Activated B cell treated with CpG ODN at 0.5 μM for 24 hours (primary cell): ENCODE results near the gene ENTPD8. TPM values are rescaled to one million over a fixed set of nuclear protein-coding genes. Genes with fewer than 3 reads are reported as not detected.

Experiments used
- ATAC-seq: fragments of 200-7000 bp; cut with Tn5 transposase; one replicate; pipeline ENCODE4 v1.10.0; 2021; ENCODE audit warnings: low read depth, mild to moderate bottlenecking, moderate library complexity
- CTCF ChIA-PET: fragments of 350-600 bp; sonication (Branson Sonifier 250); formaldehyde crosslinking; loops from one replicate; lab custom pipeline; 2021; ENCODE audit warnings: antibody characterized with exemption; lab: Charles Lee
- POLR2A ChIA-PET: fragments of 350-600 bp; sonication (Branson Sonifier 250); formaldehyde crosslinking; loops from one replicate; lab custom pipeline; 2021; ENCODE audit warnings: antibody characterized with exemption; lab: Charles Lee
- DNase-seq: peaks from one replicate; pipeline ENCODE4 v3.0.0; 2022
- H3K27ac Mint-ChIP-seq: one replicate; pipeline ENCODE4 v1.8.0; 2020; ENCODE audit warnings: mixed read lengths
- H3K27me3 Mint-ChIP-seq: one replicate; pipeline ENCODE4 v1.8.0; 2021; ENCODE audit warnings: mixed read lengths
- H3K36me3 Mint-ChIP-seq: one replicate; pipeline ENCODE4 v1.8.0; 2021; ENCODE audit warnings: low read depth, mixed read lengths
- H3K4me1 Mint-ChIP-seq: one replicate; pipeline ENCODE4 v1.8.0; 2021; ENCODE audit warnings: mixed read lengths
- H3K4me3 Mint-ChIP-seq: one replicate; pipeline ENCODE4 v1.8.0; 2020; ENCODE audit warnings: mild to moderate bottlenecking, mixed read lengths
- H3K9me3 Mint-ChIP-seq: one replicate; pipeline ENCODE4 v1.8.0; 2020; ENCODE audit warnings: mixed read lengths
- intact Hi-C: fragments of 100-400 bp; cut with micrococcal nuclease; formaldehyde crosslinking; loops from one replicate; pipeline ENCODE4 v1.15.1; 2024
- total RNA-seq: library from RNA; stranded (reverse); gene quantifications from 2 replicates; pipeline ENCODE4 v1.2.3, GENCODE V29; 2022
- TF ChIP-seq, protein P1 (sequence below): fragments of 200-600 bp; IDR thresholded peaks from one replicate; pipeline ENCODE4 v1.8.0; 2022; ENCODE audit warnings: antibody characterized with exemption, mild to moderate bottlenecking

The ENTPD8 gene
- total RNA-seq, 1 donor from 2014 or later, result not detected

GRCh38 chr9:137446851-137447471, 5.8 kb upstream of the ENTPD8 start:
- DNase-seq, result no peak
- TF ChIP-seq, protein P1, sequence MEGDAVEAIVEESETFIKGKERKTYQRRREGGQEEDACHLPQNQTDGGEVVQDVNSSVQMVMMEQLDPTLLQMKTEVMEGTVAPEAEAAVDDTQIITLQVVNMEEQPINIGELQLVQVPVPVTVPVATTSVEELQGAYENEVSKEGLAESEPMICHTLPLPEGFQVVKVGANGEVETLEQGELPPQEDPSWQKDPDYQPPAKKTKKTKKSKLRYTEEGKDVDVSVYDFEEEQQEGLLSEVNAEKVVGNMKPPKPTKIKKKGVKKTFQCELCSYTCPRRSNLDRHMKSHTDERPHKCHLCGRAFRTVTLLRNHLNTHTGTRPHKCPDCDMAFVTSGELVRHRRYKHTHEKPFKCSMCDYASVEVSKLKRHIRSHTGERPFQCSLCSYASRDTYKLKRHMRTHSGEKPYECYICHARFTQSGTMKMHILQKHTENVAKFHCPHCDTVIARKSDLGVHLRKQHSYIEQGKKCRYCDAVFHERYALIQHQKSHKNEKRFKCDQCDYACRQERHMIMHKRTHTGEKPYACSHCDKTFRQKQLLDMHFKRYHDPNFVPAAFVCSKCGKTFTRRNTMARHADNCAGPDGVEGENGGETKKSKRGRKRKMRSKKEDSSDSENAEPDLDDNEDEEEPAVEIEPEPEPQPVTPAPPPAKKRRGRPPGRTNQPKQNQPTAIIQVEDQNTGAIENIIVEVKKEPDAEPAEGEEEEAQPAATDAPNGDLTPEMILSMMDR, result no peak
- Mint-ChIP-seq H3K36me3 (no peaks in the 10 kb centered on the region), H3K27ac (no peak overlapping the region), H3K4me3 (no peak overlapping the region), H3K27me3 (peaks cover 8% of the 10 kb centered on the region), H3K4me1 (peaks cover 6% of the 10 kb centered on the region), H3K9me3 (no peaks in the 10 kb centered on the region)
- ChIA-PET CTCF (interaction anchor here (1.8 kb wide), 1 partner anchor 24 kb away, joined by 7 read pairs; the partner anchor contains the start of genes EXD3 and NOXA1), POLR2A (interaction anchor here (0.8 kb wide), 1 partner anchor 12 kb away, joined by 4 read pairs; the partner anchor contains the start of gene NSMF)
- intact Hi-C loops, result no loop called here
- no peak for ATAC-seq

- Mint-ChIP-seq H3K27me3 (peaks cover 9% of the 10 kb centered on the region), H3K36me3 (no peaks in the 10 kb centered on the region), H3K9me3 (no peaks in the 10 kb centered on the region), H3K27ac (no peak overlapping the region), H3K4me1 (peaks cover 8% of the 10 kb centered on the region), H3K4me3 (no peak overlapping the region)
- POLR2A ChIA-PET, result interaction anchor here (0.5 to 0.8 kb wide), 2 partner anchors 13 to 85 kb away, joined by 3 to 4 read pairs; partner anchors contain the start of gene NSMF
- CTCF ChIA-PET, result interaction anchor here (0.9 to 1.8 kb wide), 2 partner anchors 23 to 209 kb away, joined by 3 to 7 read pairs; partner anchors contain the start of genes EXD3 and NOXA1
- DNase-seq, result no peak
- intact Hi-C loops, result loop anchor here (1.0 to 2.0 kb wide), 4 partner anchors 23 to 210 kb away; partner anchors contain the start of genes EXD3, NOXA1 and NRARP
- TF ChIP-seq, protein P1, result no peak
- ATAC-seq, result no peak
These were observed 4.8 kb upstream of the ENTPD8 start for GRCh38 chr9:137445930-137446431.

DNA sequence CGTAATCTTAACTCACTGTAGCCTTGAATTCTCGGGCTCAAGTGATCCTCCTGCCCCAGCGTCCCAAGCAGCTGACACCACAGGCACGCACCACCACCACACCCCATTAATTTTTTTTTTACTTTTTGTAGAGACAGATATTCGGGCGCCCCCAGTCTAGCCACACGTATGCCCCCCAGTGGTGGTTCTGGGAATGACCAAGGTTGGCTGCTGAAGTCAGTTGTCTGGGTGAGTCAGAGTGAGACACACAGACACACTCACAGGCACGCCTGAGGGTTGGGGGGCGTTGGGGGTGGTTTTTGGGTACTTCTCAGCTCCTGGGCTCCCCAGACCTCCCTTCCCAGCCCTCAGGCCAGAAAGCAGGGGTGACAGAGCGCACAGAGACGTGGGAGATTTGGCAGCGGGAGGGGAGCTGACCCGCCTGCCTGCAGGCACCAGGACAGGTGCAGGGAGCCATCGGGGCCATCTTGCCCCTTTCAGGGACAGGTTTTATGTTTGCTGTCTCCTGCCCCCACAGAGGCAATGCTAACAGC, 4.2 kb upstream of the ENTPD8 start:
- peaks cover 9% of the 10 kb centered on the region for H3K27me3 Mint-ChIP-seq

GRCh38 chr9:137444106-137444790, 3.1 kb upstream of the ENTPD8 start:
- H3K27ac Mint-ChIP-seq, result no peak overlapping the region
- TF ChIP-seq, protein P1, result no peak
- peaks cover 9% of the 10 kb centered on the region for H3K27me3 Mint-ChIP-seq
- peaks cover 8% of the 10 kb centered on the region for H3K4me1 Mint-ChIP-seq
- CTCF ChIA-PET, result interaction anchor here (0.8 to 2.3 kb wide), 8 partner anchors 9 to 602 kb away, joined by 3 to 8 read pairs (median 3); partner anchors contain the start of genes AJM1, EXD3, NOXA1 and NRARP
- ATAC-seq, result no peak
- no peaks in the 10 kb centered on the region for H3K36me3 Mint-ChIP-seq
- H3K9me3 Mint-ChIP-seq, result no peaks in the 10 kb centered on the region
- POLR2A ChIA-PET, result no interaction called here
- H3K4me3 Mint-ChIP-seq, result no peak overlapping the region
- no peak for DNase-seq
- intact Hi-C loops, result loop anchor here (2.0 kb wide), 1 partner anchor 149 kb away; no protein-coding TSS in a partner anchor

More for the DNA sequence above, 4.2 kb upstream of the ENTPD8 start:
- intact Hi-C loops, result loop anchor here (1.0 to 2.0 kb wide), 4 partner anchors 22 to 209 kb away; partner anchors contain the start of genes EXD3, NOXA1 and NRARP
- Mint-ChIP-seq H3K4me3 (peak overlapping the region; percentile 24), H3K9me3 (no peaks in the 10 kb centered on the region), H3K4me1 (peaks cover 8% of the 10 kb centered on the region), H3K27ac (no peak overlapping the region), H3K36me3 (no peaks in the 10 kb centered on the region)
- ChIA-PET POLR2A (no interaction called here), CTCF (interaction anchor here (0.5 to 1.8 kb wide), 4 partner anchors 22 to 210 kb away, joined by 3 to 7 read pairs (median 3); partner anchors contain the start of genes EXD3, NOXA1 and TOR4A)
- TF ChIP-seq, protein P1, result peak; percentile 89
- peak; percentile 94 for ATAC-seq
- DNase-seq, result peak; percentile 73
